ENCODE results near the gene PHLDA2.

PHLDA2 gene

DNA sequence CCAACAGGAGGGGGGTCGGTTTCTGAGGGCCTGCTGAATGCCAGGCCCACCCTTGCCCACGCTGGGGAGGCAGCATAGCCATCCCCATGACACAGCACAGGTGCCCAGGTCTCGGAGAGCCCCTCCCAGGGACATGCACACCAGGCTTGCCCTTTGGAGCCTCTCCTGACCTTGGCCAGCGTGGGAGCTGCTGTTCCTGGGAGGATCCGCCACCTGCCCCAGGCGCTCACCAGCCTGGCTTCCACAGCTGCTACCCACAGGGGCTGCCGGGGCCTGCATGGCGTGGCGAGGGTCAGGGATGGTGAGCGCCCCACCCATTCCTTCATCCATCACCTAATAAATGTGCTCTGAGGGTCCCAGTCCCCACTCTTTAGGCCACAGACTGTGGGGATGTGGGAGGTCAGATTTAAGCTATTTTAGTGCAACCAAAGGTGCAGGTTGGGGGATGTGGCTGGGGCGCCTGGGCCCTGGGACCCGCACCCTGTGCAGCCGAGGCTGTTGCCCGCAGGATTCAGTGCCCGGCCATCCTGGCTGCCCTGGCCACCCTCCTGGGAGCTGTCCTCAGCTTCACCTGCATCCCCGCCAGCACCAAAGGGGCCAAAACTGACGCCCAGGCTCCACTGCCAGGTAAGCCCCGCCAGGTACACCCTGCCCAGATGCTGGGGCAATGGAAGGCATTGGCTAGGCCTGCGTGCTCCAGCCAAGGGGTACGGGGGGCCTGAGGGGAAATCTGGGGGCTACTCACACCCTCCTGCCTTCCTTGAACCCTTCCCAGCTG lies 12.9 kb downstream of the PHLDA2 start:
- no peaks in the 10 kb centered on the region for H3K9me2 ChIP-seq (replicated peaks; ENCODE audit: low read depth, low read length)
- no peaks in the 10 kb centered on the region for H3K36me3 ChIP-seq (ENCODE audit: insufficient read depth, low read length)
- H3K9me3 ChIP-seq (ENCODE audit: insufficient read depth, low read depth, low read length): no peaks in the 10 kb centered on the region
- peaks cover 35% of the 10 kb centered on the region for H3K4me1 ChIP-seq (ENCODE audit: insufficient read depth, low read length, poor library complexity, severe bottlenecking)
- no peaks in the 10 kb centered on the region for H3K79me2 ChIP-seq (ENCODE audit: insufficient read depth, low read length)
- no peaks in the 10 kb centered on the region for H4K20me1 ChIP-seq (ENCODE audit: insufficient read depth, low read length, poor library complexity, severe bottlenecking)
- H3K9ac ChIP-seq (ENCODE audit: low read depth, low read length, poor library complexity, severe bottlenecking): no peak overlapping the region
- no peaks in the 10 kb centered on the region for H3K27me3 ChIP-seq (ENCODE audit: insufficient read depth, low read length, poor library complexity, severe bottlenecking)
- no peaks in the 10 kb centered on the region for H3F3A ChIP-seq (ENCODE audit: low read depth)
- no peak overlapping the region for H2AFZ ChIP-seq (ENCODE audit: low read length)
- no peak for TF ChIP-seq EZH2phosphoT487 (IDR thresholded peaks at IDR 0.05; ENCODE audit: borderline replicate concordance)
- TF ChIP-seq, protein P1, sequence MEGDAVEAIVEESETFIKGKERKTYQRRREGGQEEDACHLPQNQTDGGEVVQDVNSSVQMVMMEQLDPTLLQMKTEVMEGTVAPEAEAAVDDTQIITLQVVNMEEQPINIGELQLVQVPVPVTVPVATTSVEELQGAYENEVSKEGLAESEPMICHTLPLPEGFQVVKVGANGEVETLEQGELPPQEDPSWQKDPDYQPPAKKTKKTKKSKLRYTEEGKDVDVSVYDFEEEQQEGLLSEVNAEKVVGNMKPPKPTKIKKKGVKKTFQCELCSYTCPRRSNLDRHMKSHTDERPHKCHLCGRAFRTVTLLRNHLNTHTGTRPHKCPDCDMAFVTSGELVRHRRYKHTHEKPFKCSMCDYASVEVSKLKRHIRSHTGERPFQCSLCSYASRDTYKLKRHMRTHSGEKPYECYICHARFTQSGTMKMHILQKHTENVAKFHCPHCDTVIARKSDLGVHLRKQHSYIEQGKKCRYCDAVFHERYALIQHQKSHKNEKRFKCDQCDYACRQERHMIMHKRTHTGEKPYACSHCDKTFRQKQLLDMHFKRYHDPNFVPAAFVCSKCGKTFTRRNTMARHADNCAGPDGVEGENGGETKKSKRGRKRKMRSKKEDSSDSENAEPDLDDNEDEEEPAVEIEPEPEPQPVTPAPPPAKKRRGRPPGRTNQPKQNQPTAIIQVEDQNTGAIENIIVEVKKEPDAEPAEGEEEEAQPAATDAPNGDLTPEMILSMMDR (conservative IDR thresholded peaks at IDR 0.05; ENCODE audit: low read length): no peak
- no peak overlapping the region for H3K4me2 ChIP-seq (ENCODE audit: low read depth, low read length, poor library complexity, severe bottlenecking)
- H3K4me3 ChIP-seq (ENCODE audit: low read length, poor library complexity, severe bottlenecking): no peak overlapping the region

DNA sequence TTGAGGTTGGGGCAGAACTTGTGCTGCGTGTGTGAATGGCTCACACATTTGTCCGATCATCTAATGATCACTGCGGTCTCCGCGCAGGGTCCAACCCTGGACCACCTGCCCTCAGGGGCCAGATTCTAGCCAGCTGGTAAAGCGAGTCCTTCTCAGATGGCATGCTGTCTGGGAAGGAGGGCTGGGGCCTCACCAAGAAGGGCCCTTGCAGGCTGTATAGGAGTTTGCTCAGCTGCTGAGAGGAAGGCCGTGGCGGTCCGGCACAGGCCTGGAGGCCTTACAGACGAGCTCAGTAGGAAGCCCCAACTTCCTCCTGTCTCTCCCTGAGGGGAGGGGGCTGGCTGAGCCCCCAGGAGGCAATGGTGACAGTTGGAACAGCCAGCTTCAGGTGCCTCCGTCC lies 13.7 kb downstream of the PHLDA2 start:
- Histone ChIP-seq H3F3A (ENCODE audit: low read depth) (no peaks in the 10 kb centered on the region), H3K4me1 (ENCODE audit: insufficient read depth, low read length, poor library complexity, severe bottlenecking) (peaks cover 35% of the 10 kb centered on the region), H3K4me3 (ENCODE audit: low read length, poor library complexity, severe bottlenecking) (no peak overlapping the region), H3K79me2 (ENCODE audit: insufficient read depth, low read length) (no peaks in the 10 kb centered on the region), H4K20me1 (ENCODE audit: insufficient read depth, low read length, poor library complexity, severe bottlenecking) (no peaks in the 10 kb centered on the region), H3K36me3 (ENCODE audit: insufficient read depth, low read length) (no peaks in the 10 kb centered on the region), H3K27me3 (ENCODE audit: insufficient read depth, low read length, poor library complexity, severe bottlenecking) (no peaks in the 10 kb centered on the region), H3K4me2 (ENCODE audit: low read depth, low read length, poor library complexity, severe bottlenecking) (no peak overlapping the region), H3K9ac (ENCODE audit: low read depth, low read length, poor library complexity, severe bottlenecking) (no peak overlapping the region), H2AFZ (ENCODE audit: low read length) (no peak overlapping the region), H3K9me2 (replicated peaks; ENCODE audit: low read depth, low read length) (no peaks in the 10 kb centered on the region), H3K9me3 (ENCODE audit: insufficient read depth, low read depth, low read length) (no peaks in the 10 kb centered on the region)
- TF ChIP-seq EZH2phosphoT487 (IDR thresholded peaks at IDR 0.05; ENCODE audit: borderline replicate concordance): no peak
- TF ChIP-seq, protein P1 (conservative IDR thresholded peaks at IDR 0.05; ENCODE audit: low read length): no peak

DNA sequence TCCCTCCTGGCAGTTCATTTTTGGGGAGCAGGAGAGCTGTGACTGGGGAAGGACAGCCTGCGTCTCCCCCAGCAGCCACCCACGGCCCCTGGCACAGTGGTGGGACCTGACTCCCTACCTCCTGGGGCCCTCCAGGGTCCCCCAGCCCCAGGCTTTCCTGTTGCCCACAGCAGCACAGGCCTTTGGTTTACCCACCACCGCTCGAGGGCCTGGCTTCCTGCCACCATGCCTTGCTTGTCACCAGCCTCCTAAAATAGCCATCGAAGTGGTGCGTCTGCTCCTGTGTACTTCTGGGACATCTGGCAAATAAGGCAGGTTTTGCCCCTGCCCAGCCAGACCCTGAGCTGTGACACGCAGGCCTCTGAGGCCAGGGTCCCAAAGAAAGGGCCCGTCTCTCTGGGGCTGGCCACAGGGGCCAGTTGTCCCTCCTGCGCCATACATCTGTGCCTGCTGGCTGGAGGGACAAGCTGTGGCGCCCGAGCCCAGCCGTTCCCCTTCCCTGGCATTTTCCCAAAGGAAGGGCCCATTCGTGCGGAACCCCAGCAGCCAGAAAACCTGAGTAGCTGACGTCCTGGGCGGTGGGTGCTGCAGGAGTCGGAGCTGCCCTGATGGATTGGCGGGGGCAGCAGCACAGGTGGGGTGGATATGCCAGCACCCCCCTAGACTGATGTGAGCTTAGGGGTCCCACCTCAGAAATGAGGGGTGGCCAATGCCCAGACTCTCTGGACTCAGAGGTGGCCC lies 14.6 kb downstream of the PHLDA2 start:
- no peaks in the 10 kb centered on the region for H3K36me3 ChIP-seq (ENCODE audit: insufficient read depth, low read length)
- no peaks in the 10 kb centered on the region for H3K9me2 ChIP-seq (replicated peaks; ENCODE audit: low read depth, low read length)
- no peaks in the 10 kb centered on the region for H3K9me3 ChIP-seq (ENCODE audit: insufficient read depth, low read depth, low read length)
- peaks cover 35% of the 10 kb centered on the region for H3K4me1 ChIP-seq (ENCODE audit: insufficient read depth, low read length, poor library complexity, severe bottlenecking)
- H3K79me2 ChIP-seq (ENCODE audit: insufficient read depth, low read length): no peaks in the 10 kb centered on the region
- peak overlapping the region; percentile 30 for H3K4me2 ChIP-seq (ENCODE audit: low read depth, low read length, poor library complexity, severe bottlenecking)
- H2AFZ ChIP-seq (ENCODE audit: low read length): no peak overlapping the region
- no peaks in the 10 kb centered on the region for H4K20me1 ChIP-seq (ENCODE audit: insufficient read depth, low read length, poor library complexity, severe bottlenecking)
- H3K4me3 ChIP-seq (ENCODE audit: low read length, poor library complexity, severe bottlenecking): no peak overlapping the region
- H3K9ac ChIP-seq (ENCODE audit: low read depth, low read length, poor library complexity, severe bottlenecking): peak overlapping the region; percentile 55
- no peaks in the 10 kb centered on the region for H3K27me3 ChIP-seq (ENCODE audit: insufficient read depth, low read length, poor library complexity, severe bottlenecking)
- H3F3A ChIP-seq (ENCODE audit: low read depth): no peaks in the 10 kb centered on the region
- TF ChIP-seq EZH2phosphoT487 (IDR thresholded peaks at IDR 0.05; ENCODE audit: borderline replicate concordance): no peak
- TF ChIP-seq, protein P1 (conservative IDR thresholded peaks at IDR 0.05; ENCODE audit: low read length): no peak

Data from Loucy (cell line).